Uterus (tissue), 4 donors: ENCODE results near the gene SEC31B. TPM values are rescaled to one million over a fixed set of nuclear protein-coding genes. Genes with fewer than 3 reads are reported as not detected.

Experiments used
- DNase-seq, 2 donors: peaks; one replicate each; pipeline ENCODE4 v3.0.0-alpha.2; 2019 to 2020
- H3K27ac ChIP-seq, 2 donors: fragments of 200-600 bp; sonication (generic); 1 replicate in 1 of 2; 2 replicates in 1 of 2; pipeline ENCODE4 v1.5.1; 2016 to 2018
- H3K27me3 ChIP-seq, 2 donors: fragments of 200-600 bp; sonication (generic); one replicate each; pipeline ENCODE4 v1.5.1; 2018 to 2019; ENCODE audit warnings: control low read depth in 1 of 2
- H3K36me3 ChIP-seq, 2 donors: fragments of 200-600 bp; sonication (generic); one replicate each; pipeline ENCODE4 v1.5.1; 2019; ENCODE audit warnings: control low read depth in 1 of 2
- H3K4me1 ChIP-seq, 2 donors: fragments of 200-600 bp; sonication (generic); one replicate each; pipeline ENCODE4 v1.5.1; 2018 to 2019; ENCODE audit warnings: control low read depth in 1 of 2
- H3K4me3 ChIP-seq, 2 donors: fragments of 200-600 bp; sonication (generic); 1 replicate in 1 of 2; 2 replicates in 1 of 2; pipeline ENCODE4 v1.5.1; 2018 to 2019; ENCODE audit warnings: mild to moderate bottlenecking in 1 of 2
- H3K9me3 ChIP-seq, 2 donors: fragments of 200-600 bp; sonication (generic); one replicate each; pipeline ENCODE4 v1.5.1; 2019; ENCODE audit warnings: control low read depth in 1 of 2
- POLR2A ChIP-seq, 2 donors: fragments of 450-650 bp; IDR thresholded peaks; one replicate each; pipeline ENCODE4 v1.6.1; 2016; ENCODE audit warnings: antibody characterized with exemption in 2 of 2, mild to moderate bottlenecking in 1 of 2, moderate library complexity in 1 of 2
- intact Hi-C: fragments of 100-400 bp; cut with DNase I; formaldehyde crosslinking; loops from one replicate; pipeline ENCODE4 v1.15.1; 2023; ENCODE audit warnings: low total_unique reads
- total RNA-seq, 4 donors: library from RNA; depleted of rRNA in 3 of 4; stranded (reverse); fragments of >200 nt in 3 of 4; gene quantifications; one replicate each; pipeline versions ENCODE4 v1.1.0 to v1.2.4, GENCODE V29; 2014 to 2023
- TF ChIP-seq, protein P1 (sequence below), 4 experiments: fragments of 200-600 bp in 2 of 4; fragments of 450-650 bp in 2 of 4; sonication (generic) in 2 of 4; IDR thresholded peaks; one replicate each; pipeline ENCODE4 v1.5.1; 2016 to 2019; ENCODE audit warnings: antibody characterized with exemption in 4 of 4, mild to moderate bottlenecking in 2 of 4, moderate library complexity in 1 of 4
- donor health status: DM: yes; HTN: yes; CAD: no.

SEC31B gene
- total RNA-seq, 4 donors from 2014 or later = 7.6 to 19.5 (median 13.8) TPM

DNA sequence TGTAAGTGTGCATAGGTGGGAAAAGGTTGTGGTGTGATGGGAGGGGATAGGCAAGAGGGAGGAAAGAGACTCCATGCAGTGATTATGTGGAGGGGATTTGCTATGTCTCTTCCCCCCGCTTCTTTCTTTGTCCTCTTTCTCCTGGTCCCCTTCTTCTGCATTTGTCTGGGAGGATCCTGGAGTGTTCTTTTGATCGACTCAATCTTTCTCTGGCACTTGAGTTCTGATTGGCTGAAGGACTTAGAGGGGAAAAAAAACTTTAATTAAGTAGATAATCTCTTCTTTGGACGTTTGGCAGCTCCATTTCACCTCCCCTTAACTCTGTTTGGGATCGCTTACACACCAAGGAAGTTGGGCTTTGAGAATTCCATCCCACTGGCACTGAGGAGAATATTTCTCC is 57.0 kb downstream of the SEC31B start, which contains the start of gene WNT8B:
WNT8B (plus strand) TSS at position 301 of the 400 bp plus-strand sequence. CDS start 160 bp downstream, outside the sequence.
- DNase-seq = no peak
- no peak within 1 kb of the TSS for H3K4me3 ChIP-seq
- no peaks in the 10 kb centered on the region for H3K36me3 ChIP-seq
- intact Hi-C loops = no loop called here
- H3K27me3 ChIP-seq = no peaks in the 10 kb centered on the region
- H3K9me3 ChIP-seq = no peaks in the 10 kb centered on the region
- TF ChIP-seq POLR2A (IDR thresholded peaks at IDR 0.05) = no peak
- TF ChIP-seq, protein P1, sequence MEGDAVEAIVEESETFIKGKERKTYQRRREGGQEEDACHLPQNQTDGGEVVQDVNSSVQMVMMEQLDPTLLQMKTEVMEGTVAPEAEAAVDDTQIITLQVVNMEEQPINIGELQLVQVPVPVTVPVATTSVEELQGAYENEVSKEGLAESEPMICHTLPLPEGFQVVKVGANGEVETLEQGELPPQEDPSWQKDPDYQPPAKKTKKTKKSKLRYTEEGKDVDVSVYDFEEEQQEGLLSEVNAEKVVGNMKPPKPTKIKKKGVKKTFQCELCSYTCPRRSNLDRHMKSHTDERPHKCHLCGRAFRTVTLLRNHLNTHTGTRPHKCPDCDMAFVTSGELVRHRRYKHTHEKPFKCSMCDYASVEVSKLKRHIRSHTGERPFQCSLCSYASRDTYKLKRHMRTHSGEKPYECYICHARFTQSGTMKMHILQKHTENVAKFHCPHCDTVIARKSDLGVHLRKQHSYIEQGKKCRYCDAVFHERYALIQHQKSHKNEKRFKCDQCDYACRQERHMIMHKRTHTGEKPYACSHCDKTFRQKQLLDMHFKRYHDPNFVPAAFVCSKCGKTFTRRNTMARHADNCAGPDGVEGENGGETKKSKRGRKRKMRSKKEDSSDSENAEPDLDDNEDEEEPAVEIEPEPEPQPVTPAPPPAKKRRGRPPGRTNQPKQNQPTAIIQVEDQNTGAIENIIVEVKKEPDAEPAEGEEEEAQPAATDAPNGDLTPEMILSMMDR (IDR thresholded peaks at IDR 0.05) = no peak
- no peak within 1 kb of the TSS for H3K27ac ChIP-seq
- H3K4me1 ChIP-seq = no peaks in the 10 kb centered on the region

GRCh38 chr10:100448951-100449350 is 70.7 kb downstream of the SEC31B start:
- no peak for DNase-seq
- no peaks in the 10 kb centered on the region for H3K4me1 ChIP-seq
- no peak overlapping the region for H3K27ac ChIP-seq
- H3K9me3 ChIP-seq = no peaks in the 10 kb centered on the region
- H3K36me3 ChIP-seq = no peaks in the 10 kb centered on the region
- no peak overlapping the region for H3K4me3 ChIP-seq
- H3K27me3 ChIP-seq = peaks cover 0 to 4% of the 10 kb centered on the region in 2 donors
- TF ChIP-seq POLR2A (IDR thresholded peaks at IDR 0.05) = no peak
- TF ChIP-seq, protein P1 (IDR thresholded peaks at IDR 0.05) = no peak
- intact Hi-C loops = loop anchor here (2.0 kb wide), 1 partner anchor 30 kb away; no protein-coding TSS in a partner anchor

DNA sequence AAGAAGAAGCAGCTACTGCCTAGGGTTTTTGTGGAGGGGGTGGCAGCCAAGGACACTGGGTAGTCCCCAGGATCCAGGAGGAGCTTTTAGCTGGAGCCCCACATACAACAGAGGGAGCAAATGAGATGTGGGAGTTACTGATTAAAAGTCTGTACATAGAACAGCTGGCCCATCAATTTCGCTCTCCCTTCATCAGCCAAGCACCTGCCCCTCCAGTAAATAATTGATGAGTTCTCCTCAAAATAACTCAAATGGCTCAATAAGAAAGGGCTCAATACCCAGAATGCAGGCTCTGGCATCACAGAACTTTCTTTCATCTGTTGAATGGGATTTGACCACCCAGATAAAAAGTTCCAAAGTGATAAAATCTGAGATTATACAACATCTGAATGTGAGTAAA is 72.0 kb downstream of the SEC31B start:
- Histone ChIP-seq H3K4me3 (no peak overlapping the region), H3K27ac (no peak overlapping the region), H3K9me3 (no peaks in the 10 kb centered on the region), H3K4me1 (no peaks in the 10 kb centered on the region), H3K36me3 (no peaks in the 10 kb centered on the region), H3K27me3 (no peaks in the 10 kb centered on the region)
- no peak for DNase-seq
- intact Hi-C loops = loop anchor here (2.0 kb wide), 1 partner anchor 31 kb away; no protein-coding TSS in a partner anchor
- no peak for TF ChIP-seq POLR2A (IDR thresholded peaks at IDR 0.05)
- TF ChIP-seq, protein P1 (IDR thresholded peaks at IDR 0.05) = no peak

DNA sequence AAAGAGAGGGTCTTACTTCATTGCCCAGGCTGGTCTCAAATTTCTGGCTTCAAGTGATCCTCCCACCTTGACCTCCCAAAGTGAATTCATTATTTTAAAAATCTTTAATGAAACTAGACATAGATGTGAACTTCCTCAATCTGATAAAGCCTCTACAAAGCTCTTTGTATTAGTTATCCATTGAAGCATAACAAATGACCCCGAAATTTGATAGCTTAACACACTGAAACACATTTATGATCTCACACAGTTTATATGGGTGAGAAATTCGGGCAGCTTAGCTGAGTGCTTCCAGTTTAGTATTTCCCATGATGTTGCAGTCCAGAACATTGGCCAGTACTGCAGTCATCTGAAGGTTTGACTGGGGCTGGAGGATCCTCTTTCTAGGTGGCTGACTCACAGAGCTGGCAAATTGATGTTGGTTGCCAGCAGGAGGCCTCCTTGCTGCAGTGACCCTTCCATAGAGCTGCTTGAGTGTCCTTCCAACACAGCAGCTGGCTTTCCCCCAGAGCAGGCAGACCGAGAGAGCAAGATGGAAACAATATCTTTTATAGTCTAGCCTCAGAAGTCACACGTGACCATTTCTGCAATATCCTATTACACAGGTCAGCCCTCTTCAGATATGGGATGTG is 73.4 kb downstream of the SEC31B start:
- TF ChIP-seq, protein P1 (IDR thresholded peaks at IDR 0.05) = no peak
- TF ChIP-seq POLR2A (IDR thresholded peaks at IDR 0.05) = no peak
- intact Hi-C loops = no loop called here

GRCh38 chr10:100442548-100442947 is 77.1 kb downstream of the SEC31B start:
- no peak for DNase-seq
- H3K27me3 ChIP-seq = no peaks in the 10 kb centered on the region
- H3K36me3 ChIP-seq = no peaks in the 10 kb centered on the region
- no peaks in the 10 kb centered on the region for H3K4me1 ChIP-seq
- TF ChIP-seq POLR2A (IDR thresholded peaks at IDR 0.05) = no peak
- TF ChIP-seq, protein P1 (IDR thresholded peaks at IDR 0.05) = no peak
- intact Hi-C loops = no loop called here
- no peak overlapping the region for H3K27ac ChIP-seq
- H3K4me3 ChIP-seq = no peak overlapping the region
- H3K9me3 ChIP-seq = no peaks in the 10 kb centered on the region

More for the DNA sequence above, 73.4 kb downstream of the SEC31B start:
- H3K27ac ChIP-seq = no peak overlapping the region
- no peak overlapping the region for H3K4me3 ChIP-seq
- H3K4me1 ChIP-seq = no peaks in the 10 kb centered on the region
- H3K36me3 ChIP-seq = no peaks in the 10 kb centered on the region
- no peaks in the 10 kb centered on the region for H3K27me3 ChIP-seq
- no peak for DNase-seq
- H3K9me3 ChIP-seq = no peaks in the 10 kb centered on the region
